Measurements from ENCODE around the gene MYO5C. TPM values are rescaled to one million over a fixed set of nuclear protein-coding genes. Genes with fewer than 3 reads are reported as not detected.

The MYO5C gene
- total RNA-seq, result under 0.01 TPM in 2 replicates

DNA sequence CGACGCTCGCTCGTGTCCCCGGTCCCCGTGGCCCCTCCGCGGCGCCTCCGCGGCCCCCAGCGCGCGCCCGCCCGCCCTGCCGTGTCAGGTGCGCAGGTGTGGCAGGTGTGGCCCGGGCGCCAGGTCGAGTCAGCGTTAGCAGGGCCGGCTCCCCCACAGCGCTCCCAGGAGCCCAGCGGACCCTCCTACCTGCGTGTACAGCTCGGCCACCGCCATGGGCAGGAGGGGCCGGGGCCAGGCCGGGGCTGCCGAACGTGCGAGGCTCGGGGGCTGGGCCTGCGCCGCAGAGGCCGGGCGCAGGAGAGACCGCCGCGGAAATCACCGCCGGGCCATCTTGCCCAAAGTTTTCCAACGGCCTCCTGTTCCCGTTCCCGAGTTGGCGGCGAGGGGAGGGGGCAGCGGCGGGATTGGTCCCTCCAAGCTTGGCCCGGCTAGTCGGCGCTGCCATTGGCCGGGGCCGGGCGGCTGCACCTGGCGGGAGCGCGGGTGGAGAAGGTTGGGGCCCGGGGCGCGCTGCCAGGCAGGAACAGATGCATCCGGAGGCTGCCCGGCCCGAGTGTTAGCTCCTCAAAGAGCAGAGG lies at the start of gene MYO5C:
TSS of gene MYO5C (minus strand) at position 384 of the 581 bp plus-strand sequence. CDS start at position 216, 168 bp downstream.

DNA sequence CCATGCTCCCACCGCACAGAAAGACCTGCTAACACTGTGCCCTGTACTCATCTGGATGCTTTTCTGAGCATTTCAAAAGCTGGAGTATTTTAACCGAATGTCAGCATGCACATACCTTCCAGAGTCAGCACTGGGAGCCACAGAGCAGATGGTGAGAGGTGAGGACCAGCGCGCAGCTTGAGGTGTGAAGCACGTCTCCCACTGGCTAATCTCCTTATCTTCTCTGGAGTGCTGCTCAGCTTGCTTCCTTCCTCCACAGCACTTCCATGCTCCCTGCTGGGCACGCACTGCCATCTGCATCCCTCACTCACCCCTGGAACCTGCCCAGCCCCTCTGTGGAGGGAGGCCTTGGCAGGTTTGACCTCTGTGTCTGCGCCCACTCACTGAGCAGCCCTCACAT lies 104.4 kb downstream of the MYO5C start, which contains the start of gene GNB5:
TSS of gene GNB5 (minus strand) at position 186 of the 400 bp plus-strand sequence. CDS start 6,716 bp downstream, outside the sequence.

Other genes with a start within 250 kb of the MYO5C start
- 0.19 TPM in 1 of 2 replicates, not detected in the other for gene BCL2L10, start 183.0 kb downstream of the MYO5C start, total RNA-seq
- gene GNB5, start 104.4 kb downstream of the MYO5C start, total RNA-seq, result 42.3 and 42.6 TPM in 2 replicates
- gene MYO5A, start 233.1 kb upstream of the MYO5C start, total RNA-seq, result 44.3 and 50.2 TPM in 2 replicates